ENCODE results near the gene GAP43. TPM values are rescaled to one million over a fixed set of nuclear protein-coding genes. Genes with fewer than 3 reads are reported as not detected.

GAP43 gene
- total and polyA plus RNA-seq, 2 of the 13 experiments (the other 11 are each of a cell fraction or from before 2014, with no cell fraction given), result not detected

DNA sequence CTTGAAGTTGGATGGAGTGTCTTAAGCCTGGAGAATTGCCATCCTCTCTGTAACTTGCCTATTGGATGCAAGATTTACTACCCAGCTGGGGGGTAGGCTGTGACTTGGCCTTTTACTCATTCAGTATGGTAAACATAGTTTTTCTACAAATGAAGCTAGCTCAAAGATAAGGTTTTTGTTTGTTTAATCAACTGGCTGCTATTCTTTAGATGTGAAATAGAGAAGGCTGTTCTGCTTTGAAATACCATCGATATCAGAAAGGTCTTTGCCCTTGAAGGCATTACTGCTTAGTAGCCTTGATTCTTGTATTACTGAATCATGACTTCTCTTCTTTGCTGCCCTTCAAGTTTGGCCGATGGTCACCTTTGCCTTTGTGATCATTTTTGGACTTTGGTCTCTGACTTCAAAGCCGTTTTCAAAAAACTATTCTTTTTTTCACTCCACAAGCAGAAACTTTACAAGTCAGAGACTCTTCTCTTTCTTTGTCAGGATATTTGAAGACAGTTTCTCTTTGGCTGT lies 83.1 kb downstream of the GAP43 start (continued):
- TF ChIP-seq THAP11 (CRISPR knock-in tag; IDR thresholded peaks at IDR 0.05) (no peak), ZNF644 (CRISPR knock-in tag; IDR thresholded peaks at IDR 0.05; ENCODE audit: low read depth) (0 out of 2 replicates have a peak, but pooled peaks have one; percentile 22), LBX2 (CRISPR knock-in tag; IDR thresholded peaks at IDR 0.05; ENCODE audit: borderline replicate concordance) (no peak), CREM (IDR thresholded peaks at IDR 0.05) (peak; percentile 72), CREM (CRISPR knock-in tag; IDR thresholded peaks at IDR 0.05) (no peak), PHB2 (IDR thresholded peaks at IDR 0.05; ENCODE audit: partially characterized antibody) (no peak), FOXP1 (IDR thresholded peaks at IDR 0.05) (no peak), FOXP1 (CRISPR knock-in tag; IDR thresholded peaks at IDR 0.05) (peak; percentile 22; the same call in 1 of the 2 replicates), NCOA2 (CRISPR knock-in tag; IDR thresholded peaks at IDR 0.05) (peak; percentile 78), FOXA1 (IDR thresholded peaks at IDR 0.05) (0 out of 2 replicates have a peak, but pooled peaks have one; percentile 12), FOXA1 (CRISPR knock-in tag; IDR thresholded peaks at IDR 0.05) (0 out of 2 replicates have a peak, but pooled peaks have one; percentile 10), HNF4A (CRISPR knock-in tag; IDR thresholded peaks at IDR 0.05) (peak; percentile 89), GATAD2A (CRISPR knock-in tag; IDR thresholded peaks at IDR 0.05) (peak; percentile 79), FOSL2 (CRISPR knock-in tag; IDR thresholded peaks at IDR 0.05) (peak; percentile 68), ZGPAT (CRISPR knock-in tag; IDR thresholded peaks at IDR 0.05) (peak; percentile 51; the same call in 1 of the 2 replicates), ZFYVE20 (CRISPR knock-in tag; IDR thresholded peaks at IDR 0.05; ENCODE audit: borderline replicate concordance, low read depth) (no peak), MATR3 (CRISPR knock-in tag; IDR thresholded peaks at IDR 0.05) (no peak), JUN (CRISPR knock-in tag; IDR thresholded peaks at IDR 0.05) (0 out of 2 replicates have a peak, but pooled peaks have one; percentile 56), KDM2A (CRISPR knock-in tag; IDR thresholded peaks at IDR 0.05; ENCODE audit: borderline replicate concordance, low read depth) (no peak), EHMT2 (IDR thresholded peaks at IDR 0.05; ENCODE audit: borderline replicate concordance, low read depth, low read length) (peak; percentile 64; the same call in 1 of the 2 replicates), KDM6A (CRISPR knock-in tag; IDR thresholded peaks at IDR 0.05; ENCODE audit: low read depth) (peak; percentile 62; the same call in 1 of the 2 replicates), NR2F2 (IDR thresholded peaks at IDR 0.05; ENCODE audit: borderline replicate concordance, low read depth) (peak; percentile 84), ELF3 (CRISPR knock-in tag; IDR thresholded peaks at IDR 0.05) (0 out of 2 replicates have a peak, but pooled peaks have one; percentile 8)
